Stomach (tissue), 4 donors: Measurements from ENCODE around the gene NAALADL2.

ENCODE experiments used
- EP300 ChIP-seq: sonication (generic); formaldehyde crosslinking; IDR thresholded peaks from one replicate; pipeline ENCODE4 v1.6.1; 2017; ENCODE audit warnings: antibody characterized with exemption
- POLR2AphosphoS5 ChIP-seq, 3 donors: sonication (generic); formaldehyde crosslinking; IDR thresholded peaks; one replicate each; pipeline ENCODE4 v1.6.1; 2016; ENCODE audit warnings: antibody characterized with exemption in 3 of 3
- TF ChIP-seq, protein P1 (sequence below), 7 experiments: fragments of 450-650 bp in 4 of 7; fragments of 200-600 bp in 3 of 7; sonication (generic) in 3 of 7; IDR thresholded peaks; one replicate each; pipeline ENCODE4 v1.5.1; 2016 to 2019; ENCODE audit warnings: antibody characterized with exemption in 7 of 7, control low read depth in 2 of 7, mild to moderate bottlenecking in 1 of 7

DNA sequence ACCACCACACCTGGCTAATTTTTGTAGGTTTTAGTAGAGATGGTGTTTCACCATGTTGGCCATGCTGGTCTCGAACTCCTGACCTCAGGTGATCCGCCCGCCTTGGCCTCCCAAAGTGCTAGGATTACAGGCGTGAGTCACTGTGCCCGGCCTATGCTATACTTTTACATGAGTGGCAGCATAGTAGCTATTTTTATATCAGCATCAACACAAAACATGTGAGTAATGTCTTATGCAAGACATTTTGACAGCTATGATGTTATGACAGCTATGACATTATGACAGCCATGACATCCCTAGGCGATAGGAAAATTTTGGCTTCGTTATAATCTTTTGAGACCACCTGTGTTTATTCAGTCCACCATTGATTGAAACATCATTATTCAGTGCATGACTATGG lies 4.1 kb upstream of the NAALADL2 start:
- no peak for TF ChIP-seq EP300
- TF ChIP-seq, protein P1, sequence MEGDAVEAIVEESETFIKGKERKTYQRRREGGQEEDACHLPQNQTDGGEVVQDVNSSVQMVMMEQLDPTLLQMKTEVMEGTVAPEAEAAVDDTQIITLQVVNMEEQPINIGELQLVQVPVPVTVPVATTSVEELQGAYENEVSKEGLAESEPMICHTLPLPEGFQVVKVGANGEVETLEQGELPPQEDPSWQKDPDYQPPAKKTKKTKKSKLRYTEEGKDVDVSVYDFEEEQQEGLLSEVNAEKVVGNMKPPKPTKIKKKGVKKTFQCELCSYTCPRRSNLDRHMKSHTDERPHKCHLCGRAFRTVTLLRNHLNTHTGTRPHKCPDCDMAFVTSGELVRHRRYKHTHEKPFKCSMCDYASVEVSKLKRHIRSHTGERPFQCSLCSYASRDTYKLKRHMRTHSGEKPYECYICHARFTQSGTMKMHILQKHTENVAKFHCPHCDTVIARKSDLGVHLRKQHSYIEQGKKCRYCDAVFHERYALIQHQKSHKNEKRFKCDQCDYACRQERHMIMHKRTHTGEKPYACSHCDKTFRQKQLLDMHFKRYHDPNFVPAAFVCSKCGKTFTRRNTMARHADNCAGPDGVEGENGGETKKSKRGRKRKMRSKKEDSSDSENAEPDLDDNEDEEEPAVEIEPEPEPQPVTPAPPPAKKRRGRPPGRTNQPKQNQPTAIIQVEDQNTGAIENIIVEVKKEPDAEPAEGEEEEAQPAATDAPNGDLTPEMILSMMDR (IDR thresholded peaks at IDR 0.05) = no peak
- no peak for TF ChIP-seq POLR2AphosphoS5 (IDR thresholded peaks at IDR 0.05)
